Lower leg skin (tissue), 4 donors: ENCODE results near the gene FSIP2. TPM values are rescaled to one million over a fixed set of nuclear protein-coding genes. Genes with fewer than 3 reads are reported as not detected.
"Not testable (repeated sequence)": the region's sequence is repeated elsewhere in the genome, so short reads cannot be mapped to it uniquely, and the experiment has no call there.

Source experiments
- DNase-seq, 2 donors: peaks; one replicate each; pipeline ENCODE4 v3.0.0-alpha.2; 2019; ENCODE audit warnings: low spot score in 2 of 2
- H3K4me3 ChIP-seq: fragments of 200-600 bp; sonication (generic); 2 replicates; pipeline ENCODE4 v1.5.1; 2017; ENCODE audit warnings: mild to moderate bottlenecking, low read depth; ENCODE audit not compliant: poor library complexity, severe bottlenecking
- CTCF ChIP-seq, 3 donors: fragments of 450-650 bp; IDR thresholded peaks; one replicate each; pipeline ENCODE4 v1.5.1; 2016; ENCODE audit warnings: antibody characterized with exemption in 3 of 3, mild to moderate bottlenecking in 3 of 3, moderate library complexity in 2 of 3
- POLR2A ChIP-seq, 2 donors: fragments of 450-650 bp; IDR thresholded peaks; one replicate each; pipeline ENCODE4 v1.6.1; 2016 to 2017; ENCODE audit warnings: antibody characterized with exemption in 2 of 2, mild to moderate bottlenecking in 1 of 2, moderate library complexity in 1 of 2
- WGBS, 2 donors: methylation state at CpG; one replicate each; pipeline ENCODE4 v1.1.5; 2018; 5-methylcytosine and 5-hydroxymethylcytosine counted together
- intact Hi-C: fragments of 100-400 bp; cut with DNase I; formaldehyde crosslinking; loops from one replicate; pipeline ENCODE4 v1.15.0; 2023; ENCODE audit warnings: low total_unique reads
- total RNA-seq, 4 donors: library from RNA; depleted of rRNA; stranded (reverse); fragments of >200 nt; gene quantifications; one replicate each; pipeline ENCODE4 v1.1.0, GENCODE V29; 2016

The FSIP2 gene
- total RNA-seq, 4 donors from 2014 or later, result 0.10 to 6.9 (median 0.65) TPM

- no peak overlapping the region for H3K4me3 ChIP-seq
- no peak for TF ChIP-seq POLR2A (IDR thresholded peaks at IDR 0.05)
- TF ChIP-seq CTCF (IDR thresholded peaks at IDR 0.05), result no peak
- no peak for DNase-seq
- intact Hi-C loops, result no loop called here
- WGBS, 2 donors, result 86 to 89% methylated on average over 7 of the region's 7 CpGs
Measured at GRCh38 chr2:185862657-185863398, 124.2 kb downstream of the FSIP2 start.

- 88 to 89% methylated on average over 24 to 28 of the region's 31 CpGs for WGBS, 2 donors
- DNase-seq, H3K4me3 ChIP-seq, intact Hi-C loops: not testable (repeated sequence)
Measured at GRCh38 chr2:185864468-185865260, 126.1 kb downstream of the FSIP2 start.

GRCh38 chr2:185875136-185875931, 136.7 kb downstream of the FSIP2 start:
- 83 to 85% methylated on average over 7 of the region's 7 CpGs for WGBS, 2 donors
- H3K4me3 ChIP-seq, result no peak overlapping the region
- no peak for TF ChIP-seq POLR2A (IDR thresholded peaks at IDR 0.05)
- TF ChIP-seq CTCF (IDR thresholded peaks at IDR 0.05), result no peak
- intact Hi-C loops, result no loop called here
- no peak for DNase-seq

GRCh38 chr2:185876234-185876633, 137.6 kb downstream of the FSIP2 start:
- 93 to 100% methylated on average over 3 of the region's 3 CpGs for WGBS, 2 donors
- TF ChIP-seq CTCF (IDR thresholded peaks at IDR 0.05), result no peak
- TF ChIP-seq POLR2A (IDR thresholded peaks at IDR 0.05), result no peak
- intact Hi-C loops, result no loop called here
- H3K4me3 ChIP-seq, result no peak overlapping the region
- no peak for DNase-seq

GRCh38 chr2:185880396-185880795, 141.8 kb downstream of the FSIP2 start:
- TF ChIP-seq CTCF (IDR thresholded peaks at IDR 0.05) (no peak), POLR2A (IDR thresholded peaks at IDR 0.05) (no peak)
- no peak for DNase-seq
- 84 to 91% methylated on average over 2 of the region's 2 CpGs for WGBS, 2 donors
- H3K4me3 ChIP-seq, result no peak overlapping the region
- intact Hi-C loops, result no loop called here
